Astrocyte of the hippocampus (primary cell): ENCODE measurements around the gene LHFPL6.

Experiments used
- DNase-seq: peaks from one replicate; pipeline ENCODE4 v3.0.0; 2011; ENCODE audit warnings: low read depth, low spot score

The LHFPL6 gene

GRCh38 chr13:39415008-39415802 is 187.8 kb downstream of the LHFPL6 start:
- peak; percentile 69 for DNase-seq

- no peak for DNase-seq
These were observed 188.7 kb downstream of the LHFPL6 start for GRCh38 chr13:39414339-39414738.

GRCh38 chr13:39411511-39411910 is 191.5 kb downstream of the LHFPL6 start:
- DNase-seq, result no peak

GRCh38 chr13:39410964-39411363 is 192.0 kb downstream of the LHFPL6 start:
- DNase-seq, result no peak

- DNase-seq, result peak; percentile 70
These were observed 192.7 kb downstream of the LHFPL6 start for GRCh38 chr13:39410096-39410901.

- DNase-seq, result no peak
These were observed 194.5 kb downstream of the LHFPL6 start for GRCh38 chr13:39408512-39408911.

GRCh38 chr13:39407786-39408185 is 195.2 kb downstream of the LHFPL6 start:
- no peak for DNase-seq

- DNase-seq, result no peak
These were observed 195.9 kb downstream of the LHFPL6 start for GRCh38 chr13:39407138-39407537.

- DNase-seq, result no peak
These were observed 196.3 kb downstream of the LHFPL6 start for GRCh38 chr13:39406688-39407087.

- no peak for DNase-seq
These were observed 197.3 kb downstream of the LHFPL6 start for GRCh38 chr13:39405596-39406205.

GRCh38 chr13:39405107-39405506 is 197.9 kb downstream of the LHFPL6 start:
- DNase-seq, result no peak

GRCh38 chr13:39403106-39403505 is 199.9 kb downstream of the LHFPL6 start:
- no peak for DNase-seq

GRCh38 chr13:39402221-39402970 is 200.6 kb downstream of the LHFPL6 start:
- DNase-seq, result no peak

- no peak for DNase-seq
These were observed 201.2 kb downstream of the LHFPL6 start for GRCh38 chr13:39401756-39402155.

GRCh38 chr13:39401046-39401705 is 201.8 kb downstream of the LHFPL6 start:
- no peak for DNase-seq

GRCh38 chr13:39399102-39399501 is 203.9 kb downstream of the LHFPL6 start:
- no peak for DNase-seq

- DNase-seq, result no peak
These were observed 205.1 kb downstream of the LHFPL6 start for GRCh38 chr13:39397896-39398265.

GRCh38 chr13:39397226-39397895 is 205.6 kb downstream of the LHFPL6 start:
- DNase-seq, result no peak

GRCh38 chr13:39394796-39395678 is 208.0 kb downstream of the LHFPL6 start:
- DNase-seq, result no peak

GRCh38 chr13:39391761-39392160 is 211.2 kb downstream of the LHFPL6 start:
- DNase-seq, result no peak
